ENCODE measurements around the gene NHSL1. TPM values are rescaled to one million over a fixed set of nuclear protein-coding genes. Genes with fewer than 3 reads are reported as not detected.

The NHSL1 gene
- total RNA-seq, 2 experiments from 2014 or later = 0.14 to 0.44 TPM

GRCh38 chr6:138515657-138516248, 16.5 kb upstream of the NHSL1 start:
- Mint-ChIP-seq H3K9me3 (no peaks in the 10 kb centered on the region), H3K4me3 (no peak overlapping the region), H3K27ac (no peak overlapping the region), H3K27me3 (peaks cover 18% of the 10 kb centered on the region), H3K4me1 (peaks cover 26% of the 10 kb centered on the region), H3K36me3 (no peaks in the 10 kb centered on the region)
- POLR2A ChIA-PET = no interaction called here
- ATAC-seq (ENCODE audit: low read depth) (no peak), DNase-seq (no peak)

- POLR2A ChIA-PET = no interaction called here
- ATAC-seq (ENCODE audit: low read depth) = peak; percentile 89
- H3K4me3 Mint-ChIP-seq = peak overlapping the region; percentile 39
These were observed 15.7 kb upstream of the NHSL1 start for GRCh38 chr6:138514860-138515540.

DNA sequence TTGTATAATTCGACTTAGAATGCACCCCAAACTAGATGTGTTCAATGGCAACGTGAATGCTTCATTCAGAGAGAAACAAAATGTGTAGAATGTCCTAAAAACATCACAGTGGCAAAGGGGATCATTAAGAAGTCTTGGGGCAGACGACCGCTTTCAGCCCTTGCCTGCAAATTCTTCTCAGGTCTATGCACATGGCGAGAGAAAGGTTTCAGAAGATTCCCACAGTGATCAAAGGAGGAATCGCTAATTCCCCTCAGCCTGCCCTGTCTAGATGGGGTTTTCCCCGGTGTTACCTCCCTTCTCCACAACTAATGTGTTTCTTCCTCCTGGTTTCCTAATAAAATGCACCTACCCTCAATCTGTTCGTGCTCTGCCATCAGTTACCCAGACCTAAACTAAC, 13.3 kb upstream of the NHSL1 start:
- ATAC-seq (ENCODE audit: low read depth) = no peak
- no peaks in the 10 kb centered on the region for H3K9me3 Mint-ChIP-seq
- no peak overlapping the region for H3K27ac Mint-ChIP-seq
- peaks cover 20% of the 10 kb centered on the region for H3K27me3 Mint-ChIP-seq
- POLR2A ChIA-PET = no interaction called here
- H3K4me1 Mint-ChIP-seq = peaks cover 25% of the 10 kb centered on the region
- DNase-seq = no peak
- no peaks in the 10 kb centered on the region for H3K36me3 Mint-ChIP-seq
- H3K4me3 Mint-ChIP-seq = no peak overlapping the region

More at GRCh38 chr6:138514860-138515540, 15.7 kb upstream of the NHSL1 start:
- no peaks in the 10 kb centered on the region for H3K9me3 Mint-ChIP-seq
- peaks cover 23% of the 10 kb centered on the region for H3K4me1 Mint-ChIP-seq
- peak; percentile 55 for DNase-seq
- H3K27ac Mint-ChIP-seq = no peak overlapping the region
- H3K27me3 Mint-ChIP-seq = peaks cover 18% of the 10 kb centered on the region
- H3K36me3 Mint-ChIP-seq = no peaks in the 10 kb centered on the region

DNA sequence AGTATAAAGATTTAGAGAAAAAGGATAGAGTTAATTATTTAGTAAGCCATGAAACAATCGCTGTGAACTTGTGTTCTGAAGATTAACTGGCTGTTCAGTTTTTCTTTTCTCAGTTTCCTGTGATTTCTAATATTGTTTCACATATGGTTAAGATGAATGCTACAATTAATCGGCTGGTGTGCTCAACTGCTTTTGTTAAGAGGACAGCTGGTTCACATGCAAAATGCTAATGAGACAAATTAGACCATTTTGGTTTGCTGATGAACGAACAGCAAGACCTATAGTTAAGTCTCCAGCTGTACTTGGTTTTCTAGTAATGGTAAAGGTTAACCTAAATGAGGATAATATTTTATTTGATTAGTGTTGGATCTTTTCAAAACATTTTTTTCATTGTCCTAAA, 10.8 kb upstream of the NHSL1 start:
- no peaks in the 10 kb centered on the region for H3K36me3 Mint-ChIP-seq
- peaks cover 13% of the 10 kb centered on the region for H3K4me1 Mint-ChIP-seq
- no peak for ATAC-seq (ENCODE audit: low read depth)
- peaks cover 25% of the 10 kb centered on the region for H3K27me3 Mint-ChIP-seq
- DNase-seq = no peak
- POLR2A ChIA-PET = no interaction called here
- no peaks in the 10 kb centered on the region for H3K9me3 Mint-ChIP-seq
- H3K4me3 Mint-ChIP-seq = no peak overlapping the region
- no peak overlapping the region for H3K27ac Mint-ChIP-seq

GRCh38 chr6:138509371-138509770, 10.1 kb upstream of the NHSL1 start:
- peak; percentile 72 for ATAC-seq (ENCODE audit: low read depth)
- POLR2A ChIA-PET = interaction anchor here (0.8 kb wide), 1 partner anchor 79 kb away, joined by 3 read pairs; no protein-coding TSS in a partner anchor
- Mint-ChIP-seq H3K4me3 (no peak overlapping the region), H3K27me3 (peaks cover 27% of the 10 kb centered on the region), H3K27ac (no peak overlapping the region), H3K36me3 (no peaks in the 10 kb centered on the region), H3K9me3 (no peaks in the 10 kb centered on the region), H3K4me1 (peaks cover 7% of the 10 kb centered on the region)
- no peak for DNase-seq

DNA sequence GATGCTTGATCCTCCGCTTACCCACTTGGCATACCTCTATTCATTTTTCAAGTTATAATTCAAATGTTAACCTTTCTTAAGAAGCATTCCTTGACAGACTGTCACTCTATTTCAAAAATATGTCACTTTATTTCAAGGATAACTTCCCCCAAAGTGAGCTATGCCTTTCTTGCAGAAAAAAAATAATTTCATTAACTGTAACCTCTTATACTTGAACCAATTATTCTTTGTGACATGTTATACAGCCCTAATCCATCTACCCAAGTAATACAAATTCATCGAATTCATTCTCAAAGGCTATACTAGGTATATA, 9.3 kb upstream of the NHSL1 start:
- Mint-ChIP-seq H3K4me3 (no peak overlapping the region), H3K27ac (no peak overlapping the region), H3K9me3 (no peaks in the 10 kb centered on the region), H3K36me3 (no peaks in the 10 kb centered on the region), H3K4me1 (peaks cover 7% of the 10 kb centered on the region), H3K27me3 (peaks cover 27% of the 10 kb centered on the region)
- DNase-seq (no peak), ATAC-seq (ENCODE audit: low read depth) (no peak)
- POLR2A ChIA-PET = no interaction called here

GRCh38 chr6:138507977-138508675, 8.8 kb upstream of the NHSL1 start:
- POLR2A ChIA-PET = no interaction called here
- peaks cover 27% of the 10 kb centered on the region for H3K27me3 Mint-ChIP-seq
- DNase-seq (no peak), ATAC-seq (ENCODE audit: low read depth) (no peak)
- peaks cover 7% of the 10 kb centered on the region for H3K4me1 Mint-ChIP-seq
- no peak overlapping the region for H3K4me3 Mint-ChIP-seq
- H3K36me3 Mint-ChIP-seq = no peaks in the 10 kb centered on the region
- no peak overlapping the region for H3K27ac Mint-ChIP-seq
- no peaks in the 10 kb centered on the region for H3K9me3 Mint-ChIP-seq

- Mint-ChIP-seq H3K36me3 (no peaks in the 10 kb centered on the region), H3K27me3 (peaks cover 18% of the 10 kb centered on the region), H3K9me3 (no peaks in the 10 kb centered on the region), H3K4me1 (peaks cover 7% of the 10 kb centered on the region), H3K27ac (no peak overlapping the region), H3K4me3 (no peak overlapping the region)
- DNase-seq (no peak), ATAC-seq (ENCODE audit: low read depth) (no peak)
- POLR2A ChIA-PET = no interaction called here
These were observed 5.7 kb upstream of the NHSL1 start for GRCh38 chr6:138504764-138505689.

DNA sequence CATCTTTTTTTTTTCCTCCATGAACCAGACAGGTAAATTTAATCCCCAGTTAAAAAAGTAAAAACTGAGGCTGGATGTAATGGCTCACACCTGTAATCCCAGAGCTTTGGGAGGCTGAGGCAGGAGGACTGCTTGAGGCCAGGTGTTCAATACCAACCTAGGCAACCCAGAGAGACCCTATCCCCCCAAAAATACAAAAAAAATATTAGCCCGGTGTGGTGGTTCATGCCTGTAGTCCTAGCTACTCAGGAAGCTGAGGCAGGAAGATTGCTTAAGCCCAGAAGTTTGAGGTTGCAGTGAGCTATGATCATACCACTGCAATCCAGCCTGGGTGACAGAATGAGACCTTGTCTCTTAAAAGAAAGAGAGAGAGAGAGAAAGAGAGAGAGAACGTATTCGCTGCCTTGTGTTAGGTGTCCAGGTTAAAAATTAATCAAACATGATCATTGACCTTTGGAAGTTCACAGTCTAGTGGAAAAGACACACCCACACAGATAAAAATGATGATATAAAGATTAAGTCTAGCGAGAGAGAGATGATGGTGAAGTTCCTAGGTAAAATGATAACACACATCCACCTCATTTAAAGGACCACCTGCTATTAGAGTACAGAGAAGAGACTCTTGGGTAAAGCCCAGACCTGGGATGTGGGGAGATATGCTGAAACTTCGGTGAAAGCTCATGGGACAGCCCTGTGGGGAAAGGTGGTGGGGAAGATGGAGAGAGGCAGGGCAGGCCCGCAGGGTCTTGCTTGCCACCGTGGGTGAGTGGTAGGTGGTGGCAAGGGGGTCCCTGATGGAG, 4.8 kb upstream of the NHSL1 start:
- POLR2A ChIA-PET = no interaction called here
- peaks cover 14% of the 10 kb centered on the region for H3K27me3 Mint-ChIP-seq
- H3K4me3 Mint-ChIP-seq = no peak overlapping the region

GRCh38 chr6:138502546-138502945, 3.3 kb upstream of the NHSL1 start:
- DNase-seq (no peak), ATAC-seq (ENCODE audit: low read depth) (no peak)
- Mint-ChIP-seq H3K9me3 (no peaks in the 10 kb centered on the region), H3K4me3 (no peak overlapping the region), H3K36me3 (no peaks in the 10 kb centered on the region), H3K27me3 (peaks cover 24% of the 10 kb centered on the region), H3K27ac (no peak overlapping the region), H3K4me1 (peaks cover 5% of the 10 kb centered on the region)
- POLR2A ChIA-PET = no interaction called here

More for the DNA sequence above, 4.8 kb upstream of the NHSL1 start:
- ATAC-seq (ENCODE audit: low read depth) (no peak), DNase-seq (no peak)
- peaks cover 2% of the 10 kb centered on the region for H3K4me1 Mint-ChIP-seq
- H3K27ac Mint-ChIP-seq = no peak overlapping the region
- H3K9me3 Mint-ChIP-seq = no peaks in the 10 kb centered on the region
- H3K36me3 Mint-ChIP-seq = no peaks in the 10 kb centered on the region

DNA sequence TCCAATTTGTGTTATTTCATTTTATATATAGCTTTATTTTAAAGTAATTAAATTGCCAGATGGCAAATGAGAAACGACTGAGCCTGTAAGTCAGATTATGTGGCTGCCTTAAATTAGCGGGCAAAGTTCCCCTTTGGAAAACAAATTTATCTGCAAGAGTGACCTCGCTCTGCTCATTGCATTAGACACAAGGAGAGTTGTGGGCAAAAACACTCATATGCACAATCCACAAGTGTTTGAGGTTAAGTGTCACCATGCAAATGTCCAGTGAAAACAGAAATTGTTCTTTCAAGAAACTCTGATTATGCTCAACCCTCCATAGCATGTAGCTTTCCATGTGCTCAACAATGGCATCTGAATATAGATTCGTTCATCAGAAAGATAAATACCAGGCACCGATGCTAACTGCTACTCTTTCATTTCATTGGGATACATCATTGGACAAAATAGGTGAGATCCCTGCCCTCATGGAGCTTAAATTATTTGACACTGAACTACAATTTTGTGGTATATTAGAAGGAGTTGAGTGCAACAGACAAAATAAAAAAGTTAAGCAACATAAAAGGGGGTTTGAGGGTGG, 1.7 kb upstream of the NHSL1 start:
- no peak for DNase-seq
- POLR2A ChIA-PET = no interaction called here
- no peak for ATAC-seq (ENCODE audit: low read depth)
- Mint-ChIP-seq H3K27me3 (peaks cover 25% of the 10 kb centered on the region), H3K4me3 (no peak overlapping the region), H3K36me3 (no peaks in the 10 kb centered on the region), H3K27ac (no peak overlapping the region), H3K9me3 (no peaks in the 10 kb centered on the region), H3K4me1 (peaks cover 5% of the 10 kb centered on the region)

DNA sequence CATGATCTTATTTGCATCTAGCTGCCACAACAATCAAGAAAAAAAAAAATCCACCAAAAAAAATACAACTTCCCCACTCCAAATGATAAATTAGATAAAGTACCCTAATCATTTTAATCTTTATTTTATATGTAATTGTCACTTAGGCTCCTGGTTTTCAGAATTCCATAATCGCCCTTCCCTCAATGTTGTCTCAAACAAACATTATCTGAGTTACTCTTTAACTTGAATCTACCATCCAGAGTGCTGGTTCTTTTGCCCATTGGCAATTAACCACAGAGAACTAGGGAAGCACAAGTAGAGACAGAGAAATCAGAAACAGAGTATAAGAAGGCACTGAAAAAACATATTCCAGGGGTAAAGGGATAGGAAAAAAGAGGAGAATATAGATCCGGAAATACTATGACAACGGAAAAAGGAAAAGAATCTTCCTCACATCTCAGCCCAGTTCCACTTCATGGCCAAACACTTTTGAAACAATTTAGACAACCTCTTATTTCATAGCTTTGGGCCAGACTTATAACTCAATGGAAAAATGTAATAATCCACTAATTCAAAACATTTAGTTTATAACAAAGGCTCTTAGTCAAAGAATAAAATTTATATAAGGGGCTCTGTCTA, 861 bp upstream of the NHSL1 start:
- Mint-ChIP-seq H3K9me3 (no peaks in the 10 kb centered on the region), H3K27me3 (peaks cover 25% of the 10 kb centered on the region), H3K36me3 (no peaks in the 10 kb centered on the region), H3K4me3 (no peak overlapping the region), H3K27ac (no peak overlapping the region), H3K4me1 (peaks cover 5% of the 10 kb centered on the region)
- ATAC-seq (ENCODE audit: low read depth) (no peak), DNase-seq (no peak)
- POLR2A ChIA-PET = no interaction called here
